ENCODE data around the gene GUCY1B1. TPM values are rescaled to one million over a fixed set of nuclear protein-coding genes. Genes with fewer than 3 reads are reported as not detected.

Gene GUCY1B1
- polyA plus RNA-seq, 4 donors: 13.9 to 83.0 (median 67.4) TPM

- no peak for DNase-seq (ENCODE audit: low read depth in 4 of 4, low spot score in 3 of 4)
These were observed 2.2 kb downstream of the GUCY1B1 start for GRCh38 chr4:155761047-155761446.

GRCh38 chr4:155761916-155762315 is 3.1 kb downstream of the GUCY1B1 start:
- DNase-seq (ENCODE audit: low read depth in 4 of 4, low spot score in 3 of 4): no peak

- DNase-seq (ENCODE audit: low read depth in 4 of 4, low spot score in 3 of 4): no peak
These were observed 3.5 kb downstream of the GUCY1B1 start for GRCh38 chr4:155762334-155762733.

GRCh38 chr4:155763551-155763950 is 4.7 kb downstream of the GUCY1B1 start:
- DNase-seq (ENCODE audit: low read depth in 4 of 4, low spot score in 3 of 4): no peak

GRCh38 chr4:155765149-155765548 is 6.3 kb downstream of the GUCY1B1 start:
- DNase-seq (ENCODE audit: low read depth in 4 of 4, low spot score in 3 of 4): no peak

GRCh38 chr4:155766622-155767021 is 7.8 kb downstream of the GUCY1B1 start:
- no peak for DNase-seq (ENCODE audit: low read depth in 4 of 4, low spot score in 3 of 4)

- DNase-seq (ENCODE audit: low read depth in 4 of 4, low spot score in 3 of 4): no peak
These were observed 9.5 kb downstream of the GUCY1B1 start for GRCh38 chr4:155768370-155768769.

GRCh38 chr4:155769090-155769489 is 10.3 kb downstream of the GUCY1B1 start:
- DNase-seq (ENCODE audit: low read depth in 4 of 4, low spot score in 3 of 4): no peak

GRCh38 chr4:155772459-155773195 is 13.8 kb downstream of the GUCY1B1 start:
- DNase-seq (ENCODE audit: low read depth in 4 of 4, low spot score in 3 of 4): no peak

- DNase-seq (ENCODE audit: low read depth in 4 of 4, low spot score in 3 of 4): no peak
These were observed 14.5 kb downstream of the GUCY1B1 start for GRCh38 chr4:155773196-155773800.

GRCh38 chr4:155774033-155774432 is 15.2 kb downstream of the GUCY1B1 start:
- DNase-seq (ENCODE audit: low read depth in 4 of 4, low spot score in 3 of 4): no peak

GRCh38 chr4:155777971-155778735 is 19.3 kb downstream of the GUCY1B1 start:
- DNase-seq (ENCODE audit: low read depth in 4 of 4, low spot score in 3 of 4): no peak

- DNase-seq (ENCODE audit: low read depth in 4 of 4, low spot score in 3 of 4): no peak
These were observed 22.0 kb downstream of the GUCY1B1 start for GRCh38 chr4:155780775-155781174.

- no peak for DNase-seq (ENCODE audit: low read depth in 4 of 4, low spot score in 3 of 4)
These were observed 22.5 kb downstream of the GUCY1B1 start for GRCh38 chr4:155781249-155781831.

- no peak for DNase-seq (ENCODE audit: low read depth in 4 of 4, low spot score in 3 of 4)
These were observed 25.8 kb downstream of the GUCY1B1 start for GRCh38 chr4:155784637-155785036.

GRCh38 chr4:155785828-155786227 is 27.0 kb downstream of the GUCY1B1 start:
- no peak for DNase-seq (ENCODE audit: low read depth in 4 of 4, low spot score in 3 of 4)

- no peak for DNase-seq (ENCODE audit: low read depth in 4 of 4, low spot score in 3 of 4)
These were observed 28.4 kb downstream of the GUCY1B1 start for GRCh38 chr4:155787113-155787710.

- no peak for DNase-seq (ENCODE audit: low read depth in 4 of 4, low spot score in 3 of 4)
These were observed 30.6 kb downstream of the GUCY1B1 start for GRCh38 chr4:155789391-155789790.

GRCh38 chr4:155789982-155790381 is 31.2 kb downstream of the GUCY1B1 start:
- no peak for DNase-seq (ENCODE audit: low read depth in 4 of 4, low spot score in 3 of 4)

GRCh38 chr4:155794589-155795236 is 35.9 kb downstream of the GUCY1B1 start:
- DNase-seq (ENCODE audit: low read depth in 4 of 4, low spot score in 3 of 4): no peak
